Measurements from ENCODE around the gene VIT.

Gene VIT

GRCh38 chr2:36697424-36698066 lies 1.0 kb downstream of the VIT start:
- Mint-ChIP-seq H3K4me1 (no peaks in the 10 kb centered on the region), H3K27me3 (peaks cover 2% of the 10 kb centered on the region), H3K27ac (no peak overlapping the region), H3K9me3 (no peaks in the 10 kb centered on the region), H3K4me3 (no peak overlapping the region), H3K36me3 (no peaks in the 10 kb centered on the region)

- Mint-ChIP-seq H3K4me1 (no peaks in the 10 kb centered on the region), H3K27ac (no peak overlapping the region), H3K36me3 (no peaks in the 10 kb centered on the region), H3K4me3 (no peak overlapping the region), H3K27me3 (peaks cover 2% of the 10 kb centered on the region), H3K9me3 (no peaks in the 10 kb centered on the region)
These were observed 2.5 kb downstream of the VIT start for GRCh38 chr2:36698993-36699392.

- H3K4me1 Mint-ChIP-seq, result no peaks in the 10 kb centered on the region
- H3K4me3 Mint-ChIP-seq, result no peak overlapping the region
- peaks cover 2% of the 10 kb centered on the region for H3K27me3 Mint-ChIP-seq
- H3K36me3 Mint-ChIP-seq, result no peaks in the 10 kb centered on the region
- H3K27ac Mint-ChIP-seq, result no peak overlapping the region
- H3K9me3 Mint-ChIP-seq, result no peaks in the 10 kb centered on the region
These were observed 3.8 kb downstream of the VIT start for GRCh38 chr2:36700311-36700710.

DNA sequence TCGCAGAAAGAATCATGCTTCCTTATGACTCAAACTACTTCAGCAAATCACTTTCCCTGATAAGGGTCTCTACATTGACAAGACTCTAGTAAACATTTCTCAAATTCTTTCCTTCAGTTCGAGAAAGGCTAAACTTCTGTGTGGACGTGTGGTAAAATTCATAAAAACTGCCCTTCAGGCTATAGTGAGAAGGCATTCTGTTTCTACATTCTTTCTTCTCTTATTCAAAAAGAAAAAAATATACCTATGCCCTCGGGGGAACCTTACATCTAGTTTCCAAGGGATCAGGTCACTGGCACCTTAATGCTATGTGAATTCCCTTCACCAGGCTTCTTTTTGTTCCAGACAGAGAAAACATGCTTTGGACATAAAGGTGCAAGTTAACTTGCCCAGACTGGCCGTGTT lies 4.9 kb downstream of the VIT start:
- Mint-ChIP-seq H3K9me3 (no peaks in the 10 kb centered on the region), H3K4me3 (no peak overlapping the region), H3K36me3 (no peaks in the 10 kb centered on the region), H3K27me3 (peaks cover 2% of the 10 kb centered on the region), H3K4me1 (no peaks in the 10 kb centered on the region), H3K27ac (no peak overlapping the region)

GRCh38 chr2:36701918-36702317 lies 5.4 kb downstream of the VIT start:
- H3K4me3 Mint-ChIP-seq, result no peak overlapping the region
- no peaks in the 10 kb centered on the region for H3K36me3 Mint-ChIP-seq
- H3K27ac Mint-ChIP-seq, result no peak overlapping the region

DNA sequence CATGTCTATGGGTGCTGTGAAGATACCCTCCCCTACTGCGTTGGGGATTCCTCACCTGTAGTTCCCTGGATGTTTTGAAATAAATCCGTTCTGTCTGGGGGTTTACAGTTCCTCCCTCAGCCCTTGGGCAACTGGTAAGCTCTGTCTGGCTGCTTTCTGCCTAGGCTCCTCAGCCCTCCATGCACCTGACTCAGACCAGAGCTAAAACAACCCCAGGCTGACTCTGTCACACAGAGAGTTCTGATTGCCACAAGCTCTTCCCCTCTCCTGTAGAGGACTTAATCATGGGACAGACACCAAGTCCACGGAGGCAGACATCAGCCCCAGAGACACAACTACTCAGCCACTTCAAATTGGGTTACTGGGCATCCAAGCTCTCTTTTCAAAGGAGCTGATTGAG lies 6.3 kb downstream of the VIT start:
- Mint-ChIP-seq H3K4me3 (no peak overlapping the region), H3K36me3 (no peaks in the 10 kb centered on the region), H3K4me1 (no peaks in the 10 kb centered on the region), H3K27ac (no peak overlapping the region), H3K27me3 (peaks cover 7% of the 10 kb centered on the region), H3K9me3 (no peaks in the 10 kb centered on the region)

More at GRCh38 chr2:36701918-36702317, 5.4 kb downstream of the VIT start:
- no peaks in the 10 kb centered on the region for H3K4me1 Mint-ChIP-seq
- no peaks in the 10 kb centered on the region for H3K9me3 Mint-ChIP-seq
- H3K27me3 Mint-ChIP-seq, result peaks cover 2% of the 10 kb centered on the region

GRCh38 chr2:36704475-36705150 lies 8.1 kb downstream of the VIT start:
- Mint-ChIP-seq H3K27ac (no peak overlapping the region), H3K27me3 (peaks cover 8% of the 10 kb centered on the region), H3K4me1 (no peaks in the 10 kb centered on the region), H3K4me3 (no peak overlapping the region), H3K9me3 (no peaks in the 10 kb centered on the region), H3K36me3 (no peaks in the 10 kb centered on the region)

DNA sequence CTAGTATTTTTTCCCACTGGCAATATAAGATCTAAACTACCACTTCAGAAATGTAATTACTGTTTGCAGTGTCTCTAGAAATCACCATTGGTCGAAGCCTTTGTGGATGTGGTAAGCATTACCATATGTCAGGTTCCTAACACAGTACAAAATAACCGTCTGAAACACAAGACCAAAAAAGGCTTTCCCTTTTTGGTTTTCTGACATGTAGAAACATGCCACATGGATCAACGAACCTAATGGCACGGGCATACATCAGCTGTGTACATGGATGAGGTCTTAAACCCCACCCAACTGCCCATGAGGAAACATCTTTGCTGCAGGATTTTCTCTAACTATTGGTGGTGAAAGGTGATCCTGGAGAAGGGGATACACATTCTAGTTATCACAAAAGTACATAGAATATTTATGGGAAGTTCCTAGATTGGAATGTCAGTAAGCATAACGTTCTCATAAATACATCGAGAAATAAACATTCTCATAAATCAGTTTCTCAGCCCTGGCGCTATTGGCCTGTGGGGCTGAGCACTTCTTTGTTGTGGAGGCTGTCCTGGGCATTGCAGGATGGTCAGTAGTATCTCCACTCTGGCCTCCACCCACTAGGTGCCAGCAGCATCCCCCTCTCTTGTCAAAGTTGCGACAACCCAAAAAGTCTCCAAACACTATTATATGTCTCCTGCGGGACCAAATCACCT lies 9.0 kb downstream of the VIT start:
- H3K4me3 Mint-ChIP-seq, result no peak overlapping the region
- peaks cover 8% of the 10 kb centered on the region for H3K27me3 Mint-ChIP-seq
- no peaks in the 10 kb centered on the region for H3K9me3 Mint-ChIP-seq
- H3K4me1 Mint-ChIP-seq, result no peaks in the 10 kb centered on the region
- no peaks in the 10 kb centered on the region for H3K36me3 Mint-ChIP-seq
- no peak overlapping the region for H3K27ac Mint-ChIP-seq

DNA sequence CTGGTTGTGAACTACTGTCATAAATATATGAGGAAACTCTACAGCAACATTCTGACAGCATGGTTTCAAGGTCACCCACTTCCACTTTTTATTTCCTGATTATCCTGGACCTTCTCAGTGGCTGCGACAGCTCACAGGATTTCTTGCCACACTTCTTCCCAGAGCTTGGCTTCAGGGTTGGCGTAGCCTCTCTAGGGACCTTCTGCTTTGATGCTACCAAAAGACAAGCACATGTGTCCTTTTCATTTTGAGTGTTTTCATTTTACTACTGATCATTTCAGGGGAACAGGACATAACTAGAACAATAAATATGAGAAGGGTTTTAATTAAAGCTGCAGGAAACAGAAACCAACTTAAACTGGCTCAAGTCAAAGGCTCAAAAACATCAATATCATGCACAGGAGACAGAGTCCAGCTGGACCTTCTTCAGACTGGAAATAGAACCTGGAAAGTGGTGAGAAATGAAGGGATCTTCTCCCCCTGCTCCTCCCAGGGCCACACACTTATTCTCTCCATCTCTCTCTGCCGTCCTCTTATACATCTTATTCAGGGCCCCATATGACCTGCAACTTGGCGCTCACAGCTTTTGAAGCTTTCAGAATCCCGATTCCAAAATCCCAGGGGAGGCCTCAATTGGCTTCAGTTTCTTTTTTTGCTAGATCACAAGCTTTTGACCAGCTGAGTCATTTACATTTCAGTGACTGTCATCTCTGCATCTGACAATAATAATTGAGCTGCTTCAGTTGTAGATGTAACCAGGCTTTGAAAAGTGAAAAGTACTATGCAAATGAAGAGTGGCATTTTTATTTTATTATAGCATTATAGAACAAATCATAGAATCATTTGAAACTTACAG lies 9.7 kb downstream of the VIT start:
- no peaks in the 10 kb centered on the region for H3K36me3 Mint-ChIP-seq
- H3K27ac Mint-ChIP-seq, result no peak overlapping the region
- H3K4me3 Mint-ChIP-seq, result no peak overlapping the region
- no peaks in the 10 kb centered on the region for H3K4me1 Mint-ChIP-seq
- peaks cover 8% of the 10 kb centered on the region for H3K27me3 Mint-ChIP-seq
- H3K9me3 Mint-ChIP-seq, result peaks cover 3% of the 10 kb centered on the region

DNA sequence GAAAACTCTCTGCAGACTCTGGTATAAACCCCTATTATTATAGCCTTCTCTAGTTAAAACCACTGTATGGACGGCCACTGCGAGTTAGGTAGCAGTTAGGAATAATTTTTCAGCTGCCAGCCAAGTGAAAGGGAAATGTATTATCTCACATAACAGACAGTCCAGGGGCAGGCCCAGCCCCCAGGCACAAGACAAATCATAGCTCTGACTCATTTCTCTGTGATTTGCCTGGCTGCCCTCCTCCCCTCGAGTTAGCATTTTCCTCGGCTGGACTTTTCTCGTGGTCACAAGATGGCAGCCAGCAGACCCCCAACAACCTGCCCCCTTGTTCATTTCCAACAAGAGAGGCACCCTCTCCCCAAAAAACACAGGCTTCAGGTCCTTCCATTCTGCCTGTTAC lies 10.5 kb downstream of the VIT start:
- Mint-ChIP-seq H3K36me3 (no peaks in the 10 kb centered on the region), H3K9me3 (peaks cover 5% of the 10 kb centered on the region), H3K27ac (no peak overlapping the region), H3K4me3 (no peak overlapping the region), H3K27me3 (peaks cover 8% of the 10 kb centered on the region), H3K4me1 (no peaks in the 10 kb centered on the region)

- Mint-ChIP-seq H3K9me3 (peaks cover 5% of the 10 kb centered on the region), H3K27ac (no peak overlapping the region), H3K36me3 (no peaks in the 10 kb centered on the region), H3K27me3 (peaks cover 8% of the 10 kb centered on the region), H3K4me1 (no peaks in the 10 kb centered on the region), H3K4me3 (no peak overlapping the region)
These were observed 11.7 kb downstream of the VIT start for GRCh38 chr2:36708041-36708741.

DNA sequence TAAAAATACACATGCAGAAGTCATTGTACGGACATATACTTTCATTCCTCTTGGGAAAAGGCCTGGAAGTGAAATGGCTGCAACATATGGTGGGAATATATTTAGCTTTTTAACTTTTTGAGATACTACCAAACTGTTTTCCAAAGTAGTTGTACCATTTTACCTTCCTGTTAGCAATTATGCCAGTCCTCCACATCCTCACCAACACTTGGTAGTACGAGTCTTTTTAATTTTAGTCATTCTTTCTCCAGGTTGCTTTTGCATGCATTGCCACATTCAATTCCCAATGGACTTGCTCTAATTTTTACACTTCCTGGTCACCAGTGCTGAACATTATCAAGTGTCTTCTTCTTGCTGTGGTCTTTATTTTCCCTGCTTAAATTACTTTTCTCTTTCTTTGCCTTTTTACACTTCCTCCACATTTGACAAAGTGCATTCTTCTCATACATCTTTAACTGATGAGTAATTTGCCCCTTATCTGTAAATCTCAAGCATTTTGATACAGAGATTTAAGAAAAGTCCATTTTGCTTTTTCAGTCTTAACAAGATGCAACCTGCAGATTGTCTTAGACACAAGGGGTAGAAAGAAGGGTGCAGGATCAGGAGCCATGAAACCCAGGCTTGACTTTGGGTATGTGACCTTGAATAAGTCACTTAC lies 14.5 kb downstream of the VIT start:
- peaks cover 9% of the 10 kb centered on the region for H3K27me3 Mint-ChIP-seq
- H3K36me3 Mint-ChIP-seq, result no peaks in the 10 kb centered on the region
- H3K4me1 Mint-ChIP-seq, result no peaks in the 10 kb centered on the region
- H3K9me3 Mint-ChIP-seq, result peaks cover 5% of the 10 kb centered on the region
- H3K4me3 Mint-ChIP-seq, result no peak overlapping the region
- no peak overlapping the region for H3K27ac Mint-ChIP-seq

- H3K27ac Mint-ChIP-seq, result no peak overlapping the region
- H3K4me3 Mint-ChIP-seq, result no peak overlapping the region
- H3K27me3 Mint-ChIP-seq, result peaks cover 9% of the 10 kb centered on the region
- H3K9me3 Mint-ChIP-seq, result peaks cover 5% of the 10 kb centered on the region
- no peaks in the 10 kb centered on the region for H3K36me3 Mint-ChIP-seq
- H3K4me1 Mint-ChIP-seq, result no peaks in the 10 kb centered on the region
These were observed 15.3 kb downstream of the VIT start for GRCh38 chr2:36711741-36712314.

DNA sequence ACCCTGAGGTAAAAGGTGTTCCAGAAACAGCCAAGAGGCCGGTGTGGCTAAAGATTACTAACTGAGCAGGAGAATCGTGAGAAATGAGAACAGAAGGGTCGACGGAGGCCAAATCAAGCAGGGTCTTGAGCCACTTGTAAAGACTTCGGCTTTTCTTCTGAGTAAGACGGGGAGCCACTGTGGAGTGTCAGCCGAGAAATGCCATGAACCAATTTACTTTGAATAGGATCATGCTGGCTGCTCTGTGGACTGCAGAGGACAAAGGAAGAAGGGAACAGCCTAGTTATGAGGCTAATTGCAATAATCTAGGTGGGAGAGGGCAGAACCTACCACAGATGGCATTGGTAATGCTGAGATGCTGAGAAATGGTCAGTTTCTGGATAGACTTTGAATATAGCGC lies 16.8 kb downstream of the VIT start:
- H3K27me3 Mint-ChIP-seq, result peaks cover 4% of the 10 kb centered on the region

More for the DNA sequence above, 16.8 kb downstream of the VIT start:
- Mint-ChIP-seq H3K36me3 (no peaks in the 10 kb centered on the region), H3K9me3 (peaks cover 5% of the 10 kb centered on the region), H3K4me1 (no peaks in the 10 kb centered on the region), H3K27ac (no peak overlapping the region), H3K4me3 (no peak overlapping the region)
